Measurements from ENCODE around the gene GSN. TPM values are rescaled to one million over a fixed set of nuclear protein-coding genes. Genes with fewer than 3 reads are reported as not detected.

GSN gene
- polyA plus RNA-seq, 1 of the 3 experiments (the other 2 are of a cell fraction), result 168 TPM

- Histone ChIP-seq H3K27ac (ENCODE audit: low read depth in 2 of 2, low read length in 1 of 2) (peak overlapping the region in 1 of 2 experiments; percentile 12; a peak in 1 of 4 replicates), H3K4me2 (peak overlapping the region; percentile 99), H3K4me3 (ENCODE audit: low read depth in 2 of 2, low read length in 1 of 2) (peak overlapping the region; percentile 72 to 92; a peak in 3 of 4 replicates), H2AFZ (ENCODE audit: low read depth) (no peak overlapping the region), H4K20me1 (ENCODE audit: insufficient read depth) (no peaks in the 10 kb centered on the region), H3K79me2 (ENCODE audit: insufficient read depth) (peaks cover 57% of the 10 kb centered on the region), H3K9ac (no peak overlapping the region), H3K9me3 (no peaks in the 10 kb centered on the region), H3K27me3 (ENCODE audit: insufficient read depth) (no peaks in the 10 kb centered on the region), H3F3A (replicated peaks; ENCODE audit: insufficient read depth) (peaks cover 9% of the 10 kb centered on the region), H3K36me3 (replicated peaks in 1 of 2; ENCODE audit: control insufficient read depth in 1 of 2, insufficient read depth in 2 of 2, low read length in 1 of 2) (no peaks in the 10 kb centered on the region), H3K4me1 (ENCODE audit: control insufficient read depth in 1 of 2, insufficient read depth in 2 of 2, low read depth in 1 of 2, low read length in 1 of 2) (peaks cover 17 to 40% of the 10 kb centered on the region in 2 experiments; a peak in 3 of 4 replicates), H3K9me2 (no peaks in the 10 kb centered on the region)
- ChIA-PET POLR2A (no interaction called here), CTCF (interaction anchor here (0.9 to 4.3 kb wide), 6 partner anchors 8 to 57 kb away, joined by 3 to 46 read pairs (median 12); no protein-coding TSS in a partner anchor)
- TF ChIP-seq FOSL2 (IDR thresholded peaks at IDR 0.05; ENCODE audit: borderline replicate concordance, low read depth), result peak; percentile 5; the same call in 1 of the 2 replicates
- TF ChIP-seq EZH2phosphoT487 (IDR thresholded peaks at IDR 0.05; ENCODE audit: borderline replicate concordance, low read depth), result no peak
- DNase-seq, result no peak
- WGBS (ENCODE audit: low lambda C conversion rate), result 88% methylated on average over 5 of the region's 5 CpGs
Measured at GRCh38 chr9:121269642-121270254, 1.8 kb downstream of the GSN start.

GRCh38 chr9:121271368-121272341 lies 3.7 kb downstream of the GSN start:
- Histone ChIP-seq H3K27ac (ENCODE audit: low read depth in 2 of 2, low read length in 1 of 2) (peak overlapping the region; percentile 64 to 74), H4K20me1 (ENCODE audit: insufficient read depth) (no peaks in the 10 kb centered on the region), H3K27me3 (ENCODE audit: insufficient read depth) (no peaks in the 10 kb centered on the region), H3F3A (replicated peaks; ENCODE audit: insufficient read depth) (peaks cover 9% of the 10 kb centered on the region), H3K4me2 (peak overlapping the region; percentile 99), H3K36me3 (replicated peaks in 1 of 2; ENCODE audit: control insufficient read depth in 1 of 2, insufficient read depth in 2 of 2, low read length in 1 of 2) (no peaks in the 10 kb centered on the region), H3K4me1 (ENCODE audit: control insufficient read depth in 1 of 2, insufficient read depth in 2 of 2, low read depth in 1 of 2, low read length in 1 of 2) (peaks cover 17 to 56% of the 10 kb centered on the region in 2 experiments; a peak in 3 of 4 replicates), H3K79me2 (ENCODE audit: insufficient read depth) (peaks cover 73% of the 10 kb centered on the region), H3K9ac (peak overlapping the region; percentile 4; the same call in 1 of the 2 replicates), H2AFZ (ENCODE audit: low read depth) (no peak overlapping the region), H3K9me2 (no peaks in the 10 kb centered on the region), H3K4me3 (ENCODE audit: low read depth in 2 of 2, low read length in 1 of 2) (peak overlapping the region in 1 of 2 experiments; percentile 12; a peak in 1 of 4 replicates), H3K9me3 (no peaks in the 10 kb centered on the region)
- no peak for DNase-seq
- TF ChIP-seq EP300 (IDR thresholded peaks at IDR 0.05; ENCODE audit: borderline replicate concordance in 1 of 2, low read depth in 1 of 2, low read length in 1 of 2) (peak in 1 of 2 experiments; percentile 51; a peak in 1 of 4 replicates), YY1 (IDR thresholded peaks at IDR 0.05; ENCODE audit: low read depth) (no peak), TCF12 (IDR thresholded peaks at IDR 0.05) (peak; percentile 66), SIN3A (IDR thresholded peaks at IDR 0.05; ENCODE audit: borderline replicate concordance, low read depth, low read length) (no peak)
- TF ChIP-seq, protein P1, sequence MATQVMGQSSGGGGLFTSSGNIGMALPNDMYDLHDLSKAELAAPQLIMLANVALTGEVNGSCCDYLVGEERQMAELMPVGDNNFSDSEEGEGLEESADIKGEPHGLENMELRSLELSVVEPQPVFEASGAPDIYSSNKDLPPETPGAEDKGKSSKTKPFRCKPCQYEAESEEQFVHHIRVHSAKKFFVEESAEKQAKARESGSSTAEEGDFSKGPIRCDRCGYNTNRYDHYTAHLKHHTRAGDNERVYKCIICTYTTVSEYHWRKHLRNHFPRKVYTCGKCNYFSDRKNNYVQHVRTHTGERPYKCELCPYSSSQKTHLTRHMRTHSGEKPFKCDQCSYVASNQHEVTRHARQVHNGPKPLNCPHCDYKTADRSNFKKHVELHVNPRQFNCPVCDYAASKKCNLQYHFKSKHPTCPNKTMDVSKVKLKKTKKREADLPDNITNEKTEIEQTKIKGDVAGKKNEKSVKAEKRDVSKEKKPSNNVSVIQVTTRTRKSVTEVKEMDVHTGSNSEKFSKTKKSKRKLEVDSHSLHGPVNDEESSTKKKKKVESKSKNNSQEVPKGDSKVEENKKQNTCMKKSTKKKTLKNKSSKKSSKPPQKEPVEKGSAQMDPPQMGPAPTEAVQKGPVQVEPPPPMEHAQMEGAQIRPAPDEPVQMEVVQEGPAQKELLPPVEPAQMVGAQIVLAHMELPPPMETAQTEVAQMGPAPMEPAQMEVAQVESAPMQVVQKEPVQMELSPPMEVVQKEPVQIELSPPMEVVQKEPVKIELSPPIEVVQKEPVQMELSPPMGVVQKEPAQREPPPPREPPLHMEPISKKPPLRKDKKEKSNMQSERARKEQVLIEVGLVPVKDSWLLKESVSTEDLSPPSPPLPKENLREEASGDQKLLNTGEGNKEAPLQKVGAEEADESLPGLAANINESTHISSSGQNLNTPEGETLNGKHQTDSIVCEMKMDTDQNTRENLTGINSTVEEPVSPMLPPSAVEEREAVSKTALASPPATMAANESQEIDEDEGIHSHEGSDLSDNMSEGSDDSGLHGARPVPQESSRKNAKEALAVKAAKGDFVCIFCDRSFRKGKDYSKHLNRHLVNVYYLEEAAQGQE (IDR thresholded peaks at IDR 0.05; ENCODE audit: low read depth, low read length), result 0 out of 2 replicates have a peak, but pooled peaks have one; percentile 20
- TF ChIP-seq, protein P2, sequence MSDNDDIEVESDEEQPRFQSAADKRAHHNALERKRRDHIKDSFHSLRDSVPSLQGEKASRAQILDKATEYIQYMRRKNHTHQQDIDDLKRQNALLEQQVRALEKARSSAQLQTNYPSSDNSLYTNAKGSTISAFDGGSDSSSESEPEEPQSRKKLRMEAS (IDR thresholded peaks at IDR 0.05; ENCODE audit: low read depth), result peak; percentile 33; the same call in 1 of the 2 replicates
- TF ChIP-seq, protein P3, sequence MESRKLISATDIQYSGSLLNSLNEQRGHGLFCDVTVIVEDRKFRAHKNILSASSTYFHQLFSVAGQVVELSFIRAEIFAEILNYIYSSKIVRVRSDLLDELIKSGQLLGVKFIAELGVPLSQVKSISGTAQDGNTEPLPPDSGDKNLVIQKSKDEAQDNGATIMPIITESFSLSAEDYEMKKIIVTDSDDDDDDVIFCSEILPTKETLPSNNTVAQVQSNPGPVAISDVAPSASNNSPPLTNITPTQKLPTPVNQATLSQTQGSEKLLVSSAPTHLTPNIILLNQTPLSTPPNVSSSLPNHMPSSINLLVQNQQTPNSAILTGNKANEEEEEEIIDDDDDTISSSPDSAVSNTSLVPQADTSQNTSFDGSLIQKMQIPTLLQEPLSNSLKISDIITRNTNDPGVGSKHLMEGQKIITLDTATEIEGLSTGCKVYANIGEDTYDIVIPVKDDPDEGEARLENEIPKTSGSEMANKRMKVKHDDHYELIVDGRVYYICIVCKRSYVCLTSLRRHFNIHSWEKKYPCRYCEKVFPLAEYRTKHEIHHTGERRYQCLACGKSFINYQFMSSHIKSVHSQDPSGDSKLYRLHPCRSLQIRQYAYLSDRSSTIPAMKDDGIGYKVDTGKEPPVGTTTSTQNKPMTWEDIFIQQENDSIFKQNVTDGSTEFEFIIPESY (IDR thresholded peaks at IDR 0.05; ENCODE audit: borderline replicate concordance, low read depth), result peak; percentile 28; the same call in 1 of the 2 replicates
- TF ChIP-seq, protein P4, sequence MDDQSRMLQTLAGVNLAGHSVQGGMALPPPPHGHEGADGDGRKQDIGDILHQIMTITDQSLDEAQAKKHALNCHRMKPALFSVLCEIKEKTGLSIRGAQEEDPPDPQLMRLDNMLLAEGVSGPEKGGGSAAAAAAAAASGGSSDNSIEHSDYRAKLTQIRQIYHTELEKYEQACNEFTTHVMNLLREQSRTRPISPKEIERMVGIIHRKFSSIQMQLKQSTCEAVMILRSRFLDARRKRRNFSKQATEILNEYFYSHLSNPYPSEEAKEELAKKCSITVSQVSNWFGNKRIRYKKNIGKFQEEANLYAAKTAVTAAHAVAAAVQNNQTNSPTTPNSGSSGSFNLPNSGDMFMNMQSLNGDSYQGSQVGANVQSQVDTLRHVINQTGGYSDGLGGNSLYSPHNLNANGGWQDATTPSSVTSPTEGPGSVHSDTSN (IDR thresholded peaks at IDR 0.05), result peak; percentile 61
- CTCF ChIA-PET, result interaction anchor here (2.3 to 2.5 kb wide), 3 partner anchors 48 to 59 kb away, joined by 8 to 11 read pairs (median 11); no protein-coding TSS in a partner anchor
- POLR2A ChIA-PET, result no interaction called here
- WGBS (ENCODE audit: low lambda C conversion rate), result 57% methylated on average over 12 of the region's 13 CpGs
